SKM-1 treated with dmso at 0.1 percent for 144 hours (cell line): Measurements from ENCODE around the gene SLC25A13.
"Not testable (repeated sequence)": the region's sequence is repeated elsewhere in the genome, so short reads cannot be mapped to it uniquely, and the experiment has no call there.

ENCODE experiments used
- DNase-seq: peaks from one replicate; lab custom pipeline; 2025; ENCODE audit not compliant: unreplicated experiment; lab: John Stamatoyannopoulos, UW

Gene SLC25A13, protein sequence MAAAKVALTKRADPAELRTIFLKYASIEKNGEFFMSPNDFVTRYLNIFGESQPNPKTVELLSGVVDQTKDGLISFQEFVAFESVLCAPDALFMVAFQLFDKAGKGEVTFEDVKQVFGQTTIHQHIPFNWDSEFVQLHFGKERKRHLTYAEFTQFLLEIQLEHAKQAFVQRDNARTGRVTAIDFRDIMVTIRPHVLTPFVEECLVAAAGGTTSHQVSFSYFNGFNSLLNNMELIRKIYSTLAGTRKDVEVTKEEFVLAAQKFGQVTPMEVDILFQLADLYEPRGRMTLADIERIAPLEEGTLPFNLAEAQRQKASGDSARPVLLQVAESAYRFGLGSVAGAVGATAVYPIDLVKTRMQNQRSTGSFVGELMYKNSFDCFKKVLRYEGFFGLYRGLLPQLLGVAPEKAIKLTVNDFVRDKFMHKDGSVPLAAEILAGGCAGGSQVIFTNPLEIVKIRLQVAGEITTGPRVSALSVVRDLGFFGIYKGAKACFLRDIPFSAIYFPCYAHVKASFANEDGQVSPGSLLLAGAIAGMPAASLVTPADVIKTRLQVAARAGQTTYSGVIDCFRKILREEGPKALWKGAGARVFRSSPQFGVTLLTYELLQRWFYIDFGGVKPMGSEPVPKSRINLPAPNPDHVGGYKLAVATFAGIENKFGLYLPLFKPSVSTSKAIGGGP

DNA sequence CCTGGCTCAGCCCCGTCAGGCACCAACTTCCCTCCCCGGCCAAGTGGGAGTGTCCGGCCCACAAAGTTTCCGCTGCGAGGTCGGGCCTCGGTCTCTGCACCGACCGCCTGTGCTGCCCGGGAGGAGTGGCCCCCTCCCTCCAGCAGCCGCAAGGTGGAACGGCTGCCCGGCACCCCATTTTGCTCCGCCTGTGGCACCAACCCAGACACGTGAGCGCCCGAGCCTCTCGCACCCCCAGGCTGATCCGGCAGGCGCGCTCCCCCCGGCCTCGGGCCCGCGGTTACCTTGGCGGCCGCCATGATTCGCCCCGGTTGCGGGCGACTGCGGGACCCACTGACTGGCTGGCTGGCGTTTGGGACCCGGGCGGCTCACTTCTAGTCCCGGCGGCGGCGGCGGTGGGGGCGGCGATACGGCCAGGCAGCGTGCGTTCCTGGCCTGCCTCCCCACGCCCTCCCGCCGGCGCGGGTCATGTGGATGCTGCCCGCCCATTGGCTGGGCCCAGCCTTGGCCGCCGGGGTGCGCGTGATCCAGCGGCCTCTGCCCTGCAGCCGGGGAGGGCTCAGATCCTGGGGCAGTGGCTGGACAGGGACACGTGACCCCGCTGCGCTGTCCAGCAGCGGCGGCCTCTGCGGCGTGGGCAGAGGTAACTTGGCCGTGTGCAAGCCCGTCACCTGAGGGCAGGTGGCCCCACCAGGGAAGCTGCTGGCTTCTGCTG lies at the start of gene SLC25A13:
TSS of gene SLC25A13 (minus strand) at position 441 of the 715 bp plus-strand sequence. CDS start at position 299, 142 bp downstream.
- peak; percentile 67 for DNase-seq

DNA sequence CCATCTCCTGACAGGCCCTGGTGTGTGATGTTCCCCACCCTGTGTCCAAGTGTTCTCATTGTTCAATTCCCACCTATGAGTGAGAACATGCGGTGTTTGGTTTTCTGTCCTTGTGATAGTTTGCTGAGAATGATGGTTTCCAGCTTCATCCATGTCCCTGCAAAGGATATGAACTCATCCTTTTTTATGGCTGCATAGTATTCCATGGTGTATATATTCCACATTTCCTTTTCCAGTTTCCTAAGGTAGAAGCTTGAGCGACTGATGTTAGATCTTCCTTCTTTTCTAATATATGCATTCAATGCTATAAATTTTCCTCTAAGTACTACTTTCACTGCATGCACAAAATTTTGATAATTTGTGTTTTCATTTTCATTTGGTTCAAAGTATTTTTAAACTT lies 44.0 kb upstream of the SLC25A13 start:
- not testable (repeated sequence) for DNase-seq

DNA sequence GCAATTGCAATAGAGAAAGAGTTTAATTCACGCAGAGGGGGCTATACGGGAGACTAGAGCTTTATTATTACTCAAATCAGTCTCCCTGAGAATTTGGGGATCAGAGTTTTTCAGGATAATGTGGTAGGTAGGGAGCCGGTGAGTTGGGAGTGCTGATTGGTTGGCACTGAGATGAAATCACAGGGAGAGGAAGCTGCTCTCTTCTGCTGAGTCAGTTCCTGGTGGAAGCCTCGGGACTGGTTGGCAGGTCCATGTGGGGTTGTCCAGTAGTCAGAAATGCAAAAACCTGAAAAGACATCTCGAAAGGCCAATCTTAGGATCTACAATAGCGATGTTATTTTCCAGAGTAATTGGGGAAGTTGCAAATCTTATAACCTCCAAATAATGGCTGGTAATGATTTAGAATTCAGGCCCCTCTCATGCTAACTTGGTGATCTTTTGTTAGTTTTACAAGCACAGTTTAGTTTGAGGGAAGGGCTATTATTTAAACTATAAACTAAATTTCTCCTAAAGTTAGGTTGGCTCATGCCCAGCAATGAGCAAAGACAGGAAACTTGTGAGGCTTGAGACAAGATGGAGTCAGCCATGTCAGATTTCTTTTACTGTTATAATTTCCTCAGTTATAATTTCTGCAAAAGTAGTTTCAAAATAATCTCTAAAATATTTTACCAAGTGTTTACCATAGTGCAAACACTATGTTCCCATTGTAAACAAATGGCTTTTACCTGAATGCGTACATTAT lies 39.4 kb upstream of the SLC25A13 start:
- DNase-seq, result no peak

DNA sequence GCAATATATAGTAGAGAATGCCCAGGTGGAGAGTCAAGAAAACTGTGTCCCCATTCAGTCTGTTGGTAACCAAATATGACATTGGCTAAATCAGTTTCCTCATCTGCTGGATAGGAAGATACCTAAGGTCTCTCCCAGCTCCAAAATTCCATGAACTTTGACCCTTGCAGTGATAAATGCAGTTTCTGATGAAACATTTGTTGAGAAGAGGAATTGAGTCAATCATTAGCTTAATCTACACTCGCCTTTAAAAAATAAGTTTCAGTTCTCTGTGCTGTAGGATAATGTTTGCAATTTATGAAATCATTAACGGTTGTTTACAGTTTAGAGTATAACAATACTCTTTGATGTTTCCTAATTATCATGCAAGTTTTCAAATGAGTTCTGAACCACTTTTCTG lies 38.0 kb upstream of the SLC25A13 start:
- DNase-seq, result no peak

DNA sequence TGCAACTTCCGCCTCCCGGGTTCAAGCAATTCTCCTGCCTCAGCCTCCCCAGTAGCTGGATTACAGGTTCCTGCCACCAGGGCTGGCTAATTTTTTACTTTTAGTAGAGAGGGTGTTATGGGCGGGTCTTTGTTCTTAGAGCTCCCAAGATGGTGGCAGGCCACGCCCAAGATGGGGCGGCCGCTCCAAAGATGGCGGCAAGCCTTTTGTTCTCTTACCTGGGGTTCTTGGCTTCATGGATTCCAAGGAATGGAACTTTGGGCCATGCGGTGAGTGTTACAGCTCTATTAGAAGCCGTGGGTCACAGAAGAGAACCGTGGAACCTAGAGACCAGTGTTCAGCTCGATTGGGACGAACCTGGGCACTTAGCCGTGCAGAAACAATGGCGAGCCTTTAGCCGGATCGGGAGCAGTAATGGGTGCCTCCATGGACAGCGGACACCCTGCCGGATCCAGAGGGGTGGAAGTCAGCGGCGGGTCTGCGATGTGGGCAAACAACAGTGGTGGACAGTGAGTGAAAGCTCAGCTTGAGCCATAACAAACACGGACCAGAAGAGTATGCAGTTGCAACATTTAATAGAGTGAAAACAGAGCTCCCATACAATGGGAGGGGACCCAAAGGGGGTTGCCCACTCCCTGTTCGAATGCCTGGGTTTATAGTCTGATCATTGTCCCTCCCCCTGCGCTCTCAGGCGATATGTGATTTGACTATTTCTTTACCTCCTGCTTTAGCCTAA lies 36.5 kb upstream of the SLC25A13 start:
- DNase-seq, result not testable (repeated sequence)

DNA sequence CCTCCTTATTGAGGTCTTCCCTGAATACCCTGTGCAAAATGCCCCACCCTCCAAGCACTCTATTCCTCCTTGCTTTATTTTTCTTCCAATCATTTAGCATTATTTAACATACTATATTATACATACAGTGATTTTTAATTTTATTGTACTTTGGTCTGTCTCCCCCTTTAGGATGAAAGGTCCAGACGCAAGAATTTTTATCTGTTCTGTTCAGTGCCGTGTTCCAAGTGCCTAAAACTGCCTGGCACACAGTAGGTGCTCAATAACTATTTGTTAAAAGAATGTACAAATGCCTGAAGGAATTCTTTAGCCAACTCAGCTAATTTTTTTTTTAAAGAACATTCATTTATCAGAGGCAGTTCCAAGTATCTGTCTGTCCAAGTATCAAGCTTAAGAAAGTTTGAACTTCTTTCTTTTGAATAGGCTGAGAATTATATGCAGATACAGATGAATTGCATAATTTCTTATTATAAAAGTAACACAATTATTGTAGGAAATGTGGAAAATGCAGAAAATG lies 34.1 kb upstream of the SLC25A13 start:
- no peak for DNase-seq

DNA sequence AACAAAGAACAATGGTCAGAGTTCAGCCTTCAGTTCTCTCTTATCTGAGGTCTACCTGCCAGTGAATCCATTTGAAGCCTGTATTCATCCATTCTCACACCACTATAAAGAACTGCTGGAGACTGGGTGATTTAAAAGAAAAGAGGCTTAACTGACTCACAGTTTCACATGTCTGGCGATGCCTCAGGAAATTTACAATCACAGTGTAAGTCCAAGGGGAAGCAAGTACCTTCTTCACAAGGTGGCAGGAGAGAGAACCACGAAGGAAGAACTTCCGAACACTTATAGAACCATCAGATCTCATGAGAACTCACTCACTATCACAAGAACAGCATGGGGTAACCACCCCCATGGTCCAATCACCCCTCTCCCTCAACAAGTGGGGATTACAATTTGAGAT lies 33.0 kb upstream of the SLC25A13 start:
- no peak for DNase-seq

DNA sequence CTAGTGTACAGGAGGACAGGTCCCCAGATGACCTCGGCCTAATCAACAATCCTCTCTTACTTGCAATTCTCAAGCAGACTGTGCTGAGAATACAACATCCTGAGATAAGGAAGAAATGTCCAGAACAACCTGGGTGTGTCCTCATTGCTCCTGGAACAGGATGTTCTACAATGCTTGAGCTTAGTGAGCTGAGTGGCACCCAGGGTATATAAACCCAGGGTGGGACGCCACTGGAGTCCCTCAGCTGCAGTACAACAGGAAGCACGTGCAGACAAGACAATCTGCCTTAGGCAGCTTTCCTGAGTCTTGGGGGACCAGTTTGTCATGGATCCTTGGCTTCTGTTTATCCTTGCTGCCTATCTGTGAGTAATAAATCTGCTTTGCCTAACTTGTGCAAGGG lies 27.7 kb upstream of the SLC25A13 start:
- DNase-seq, result no peak

DNA sequence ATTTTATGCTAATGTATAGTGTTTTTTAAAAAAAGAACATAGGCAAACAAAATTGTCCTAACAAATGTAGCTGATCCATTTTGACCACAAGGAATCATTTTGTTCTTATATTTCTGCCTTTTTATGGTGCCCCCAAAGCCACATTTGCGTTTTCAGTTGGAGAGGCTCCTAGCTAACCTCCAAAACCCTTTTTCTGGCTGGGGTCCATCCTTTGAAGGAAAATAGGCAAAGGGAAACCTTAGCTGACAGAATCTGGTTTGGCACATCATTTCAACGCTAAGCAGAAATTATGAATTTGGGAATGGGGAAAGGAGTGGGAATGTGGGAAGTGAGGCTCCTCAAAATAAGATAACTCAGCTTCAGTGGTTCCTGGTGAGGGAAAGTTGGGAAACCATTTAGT lies 25.6 kb upstream of the SLC25A13 start:
- DNase-seq, result no peak

DNA sequence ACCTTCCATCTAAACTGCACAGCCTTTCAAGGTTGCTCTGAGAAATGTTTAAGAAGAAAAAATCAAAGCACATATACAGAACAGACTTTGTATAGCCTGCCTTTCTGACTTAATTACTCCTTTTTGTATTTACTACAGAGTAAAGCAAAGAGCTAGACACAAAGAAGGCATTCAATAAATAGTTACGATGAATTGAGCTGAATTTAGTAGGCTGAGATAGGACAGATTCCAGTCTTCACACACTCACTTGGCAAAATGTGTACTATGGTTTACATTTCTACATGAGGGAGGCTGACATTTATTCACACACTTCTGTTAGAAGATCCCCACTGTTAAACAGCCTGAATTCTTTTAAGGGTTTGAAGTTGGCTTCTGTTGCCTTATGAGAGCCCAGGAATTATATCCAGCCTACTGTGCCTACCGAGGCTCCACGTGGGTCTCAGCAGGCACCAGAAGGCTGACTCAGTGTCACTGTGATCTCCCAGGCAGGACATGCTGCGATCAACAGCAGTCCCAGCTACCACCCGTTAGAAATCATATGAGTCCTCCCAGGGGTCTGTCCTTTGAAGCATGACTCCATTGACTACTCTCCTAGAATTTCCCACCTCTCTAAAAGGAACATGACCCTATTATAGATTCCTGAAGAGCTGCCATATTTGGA lies 24.5 kb upstream of the SLC25A13 start:
- DNase-seq, result no peak

DNA sequence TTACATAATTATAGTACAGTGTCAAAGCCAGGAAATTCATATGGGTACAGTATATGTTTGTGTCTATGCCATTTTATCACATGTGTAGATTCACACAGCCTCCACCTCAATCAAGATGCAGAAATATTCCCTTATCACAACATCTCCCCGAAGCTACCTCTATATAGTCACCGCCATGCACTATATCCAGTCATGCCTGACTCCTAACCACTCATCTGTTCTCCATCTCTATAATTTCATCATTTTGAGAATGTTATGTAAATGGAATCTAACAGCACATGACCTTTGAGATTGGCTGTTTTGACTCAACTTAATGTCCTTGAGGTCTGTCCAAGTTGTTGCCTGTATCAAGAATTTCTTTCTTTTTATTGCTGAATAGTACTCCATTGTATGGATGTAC lies 22.3 kb upstream of the SLC25A13 start:
- no peak for DNase-seq

DNA sequence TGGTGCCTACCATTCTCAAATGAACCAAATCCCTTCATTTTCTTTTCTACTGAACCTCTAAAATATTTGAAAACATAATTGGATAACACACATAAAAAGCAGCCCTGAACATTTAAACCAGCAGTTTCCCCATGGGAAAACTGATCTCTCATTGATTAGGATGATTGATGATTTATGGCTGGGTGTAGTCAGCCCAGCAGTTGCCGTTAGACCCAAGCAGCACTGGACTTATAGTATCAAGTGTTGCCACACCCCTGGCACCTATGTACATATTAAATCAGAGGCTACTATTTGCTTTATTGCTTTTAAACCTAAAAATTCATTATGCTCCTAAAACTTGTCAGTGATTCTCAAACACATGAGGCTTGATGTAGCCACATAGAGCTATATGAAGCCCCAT lies 20.2 kb upstream of the SLC25A13 start:
- DNase-seq, result no peak

DNA sequence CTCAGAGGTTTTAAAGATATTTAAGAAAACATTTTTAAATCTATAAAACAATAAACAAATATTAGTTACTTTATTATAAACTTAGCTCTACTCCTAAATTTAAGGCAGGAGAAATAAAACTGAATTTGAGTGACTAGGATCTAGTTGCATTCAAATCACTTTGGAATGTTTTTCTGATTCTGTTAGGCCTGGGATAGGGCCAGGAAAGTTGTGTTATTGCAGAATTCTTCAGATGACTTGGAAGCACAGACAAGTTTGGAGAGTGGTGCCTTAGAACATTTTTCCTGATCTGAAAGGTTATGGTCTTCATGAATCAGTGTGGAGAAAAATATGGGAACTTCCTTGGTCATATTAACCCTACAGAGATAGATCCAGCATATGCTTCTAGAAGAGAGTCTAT lies 15.6 kb upstream of the SLC25A13 start:
- no peak for DNase-seq

DNA sequence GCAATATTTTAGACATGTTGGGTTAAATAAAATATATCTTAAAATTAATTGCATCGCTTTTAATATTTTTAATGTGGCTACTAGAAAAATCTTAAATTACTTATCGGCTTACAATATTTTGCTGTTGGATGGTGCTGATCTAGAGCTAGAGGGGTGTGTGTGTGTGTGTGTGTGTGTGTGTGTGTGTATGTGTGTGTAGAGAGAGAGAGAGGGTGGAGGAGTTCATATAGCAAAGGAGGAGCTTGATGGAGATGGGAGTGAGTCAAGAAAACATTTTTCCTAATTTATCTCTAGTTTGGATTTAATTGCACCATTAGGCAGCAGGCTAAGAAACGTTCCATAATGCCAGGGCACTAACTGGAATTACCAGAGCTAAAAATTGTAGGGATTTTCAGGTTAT lies 10.4 kb upstream of the SLC25A13 start:
- no peak for DNase-seq

DNA sequence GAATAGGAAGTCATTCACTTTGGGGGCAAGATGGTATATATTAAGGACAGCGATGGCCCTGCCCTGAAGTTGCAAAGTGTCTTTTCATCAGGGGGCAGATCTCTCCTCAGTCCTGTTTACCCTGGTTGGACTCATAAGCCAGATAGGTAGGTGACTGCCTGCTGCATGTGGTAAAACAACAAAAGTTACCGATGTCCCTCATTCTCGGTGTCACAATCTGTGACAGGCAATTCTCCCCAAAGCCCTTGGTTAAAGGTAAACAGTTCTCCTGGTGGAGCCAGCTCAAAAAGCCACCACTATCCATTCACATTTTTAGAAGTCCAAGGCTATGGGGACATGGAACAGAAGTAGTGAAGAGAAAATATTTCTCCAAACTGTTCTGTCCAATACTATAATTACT lies 9.9 kb upstream of the SLC25A13 start:
- DNase-seq, result no peak

DNA sequence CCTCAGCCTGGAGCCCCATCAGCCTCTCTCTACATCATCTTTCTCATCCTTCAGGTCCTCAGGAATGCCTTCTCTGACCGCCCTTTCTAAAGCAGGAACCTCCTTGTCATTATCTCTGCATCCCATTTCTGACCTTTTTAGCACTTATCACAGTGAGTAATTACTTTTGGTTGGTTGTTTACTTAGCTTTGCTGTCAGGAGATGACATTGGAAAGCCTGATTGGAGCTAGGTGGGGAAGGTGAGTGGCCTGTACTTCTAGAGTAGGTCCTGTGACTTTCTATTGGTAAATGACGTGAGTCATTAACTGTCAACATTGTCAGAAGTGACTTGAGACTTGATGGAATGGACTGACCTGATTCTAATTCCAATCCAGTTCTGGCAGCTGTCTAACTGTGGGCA lies 9.3 kb upstream of the SLC25A13 start:
- no peak for DNase-seq

DNA sequence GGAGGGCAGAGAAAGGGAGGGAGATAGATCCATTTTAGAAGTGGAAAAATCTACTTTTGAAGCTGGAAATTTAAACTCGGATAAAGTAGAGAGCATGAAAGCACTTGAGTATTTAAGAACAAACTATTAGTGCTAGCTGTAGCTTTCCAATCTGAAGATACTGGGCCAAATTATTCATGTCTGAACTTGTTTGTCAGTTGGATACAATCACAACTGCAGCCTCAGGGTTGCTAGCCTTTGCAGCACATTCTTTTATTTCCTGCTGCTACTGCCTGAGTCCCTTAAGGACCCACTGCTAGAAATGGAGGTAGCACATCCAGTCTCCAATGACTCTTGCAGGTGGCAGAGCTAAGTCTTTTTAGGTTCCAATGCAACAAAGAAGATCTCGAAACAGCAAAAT lies 8.3 kb upstream of the SLC25A13 start:
- no peak for DNase-seq

DNA sequence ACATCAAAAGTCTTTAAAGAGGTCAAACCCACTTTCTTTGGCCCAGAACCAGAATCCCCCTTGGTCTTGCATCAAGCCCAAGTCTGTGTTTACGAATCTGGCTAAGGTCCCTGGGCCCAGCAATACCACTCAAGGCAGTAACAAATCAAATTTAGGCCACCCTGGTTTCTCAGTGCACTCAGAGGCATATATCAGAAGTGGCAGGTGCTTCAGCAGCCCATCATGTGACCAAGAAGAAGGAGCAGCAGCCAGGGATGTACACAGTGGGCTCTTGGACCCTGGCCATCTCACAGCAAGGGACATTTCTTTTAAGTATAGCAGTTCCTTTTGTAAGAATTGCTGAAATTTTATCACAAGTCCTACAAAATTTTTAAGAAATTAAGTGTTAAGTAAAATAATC lies 7.3 kb upstream of the SLC25A13 start:
- no peak for DNase-seq

DNA sequence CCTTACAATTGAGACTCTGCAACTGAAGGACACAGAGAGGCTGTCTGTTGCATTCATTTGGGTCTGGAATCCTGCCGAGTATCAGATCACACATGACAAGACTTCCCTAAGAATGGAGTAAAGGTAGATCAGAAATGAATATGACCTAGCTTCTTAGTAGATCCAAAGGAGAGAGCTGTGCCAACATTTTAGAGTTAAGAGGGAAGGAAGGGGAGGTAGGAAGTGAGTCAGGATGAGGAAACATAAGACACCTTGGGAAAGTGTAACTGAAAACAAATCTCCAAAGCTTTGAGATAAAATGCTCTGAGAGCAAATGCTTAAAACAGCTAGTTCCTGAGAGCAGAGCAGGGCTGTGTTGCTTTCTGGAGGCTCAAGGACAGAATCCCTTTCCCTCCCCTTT lies 6.1 kb upstream of the SLC25A13 start:
- DNase-seq, result no peak

DNA sequence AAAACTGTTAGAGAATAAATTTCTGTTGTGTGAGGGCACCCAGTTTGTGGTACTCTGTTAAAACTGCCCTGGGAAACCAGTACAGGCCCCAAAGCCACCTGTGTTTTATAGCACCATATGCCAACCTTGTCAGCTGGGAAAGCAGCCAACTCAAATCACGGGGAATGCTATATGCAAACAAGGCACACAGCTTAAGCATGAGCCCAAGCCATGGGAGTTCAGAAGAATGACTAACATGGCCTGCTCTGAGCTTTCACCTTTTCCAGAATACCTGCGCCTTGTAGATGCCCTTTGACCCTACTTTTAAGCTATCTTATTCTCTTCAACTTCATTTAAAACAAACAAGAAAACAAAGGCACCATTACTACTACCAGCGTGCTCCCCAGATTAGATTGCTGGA lies 5.5 kb upstream of the SLC25A13 start:
- no peak for DNase-seq
